Activated CD4-positive, alpha-beta T cell treated with anti-CD3 and anti-CD28 coated beads for 24 hours (primary cell): ENCODE measurements around the gene RAPGEF2.

Experiments
- DNase-seq, 2 donors: peaks; one replicate each; pipeline ENCODE4 v3.0.0-alpha.2; 2020; ENCODE audit warnings: low read depth in 2 of 2

The RAPGEF2 gene

GRCh38 chr4:159197260-159197884 is 94.5 kb downstream of the RAPGEF2 start:
- no peak for DNase-seq

GRCh38 chr4:159197885-159198269 is 95.0 kb downstream of the RAPGEF2 start:
- no peak for DNase-seq

GRCh38 chr4:159199826-159200225 is 96.9 kb downstream of the RAPGEF2 start:
- DNase-seq: no peak

- no peak for DNase-seq
Measured at GRCh38 chr4:159201168-159201567, 98.3 kb downstream of the RAPGEF2 start.

- no peak for DNase-seq
Measured at GRCh38 chr4:159204566-159204965, 101.7 kb downstream of the RAPGEF2 start.

GRCh38 chr4:159205466-159205865 is 102.6 kb downstream of the RAPGEF2 start:
- DNase-seq: no peak

GRCh38 chr4:159206427-159206871 is 103.6 kb downstream of the RAPGEF2 start:
- peak; percentile 39 to 40 for DNase-seq

GRCh38 chr4:159209249-159209648 is 106.4 kb downstream of the RAPGEF2 start:
- no peak for DNase-seq

- DNase-seq: no peak
Measured at GRCh38 chr4:159210975-159211374, 108.1 kb downstream of the RAPGEF2 start.

GRCh38 chr4:159212675-159213293 is 109.9 kb downstream of the RAPGEF2 start:
- no peak for DNase-seq

GRCh38 chr4:159216834-159217233 is 114.0 kb downstream of the RAPGEF2 start:
- no peak for DNase-seq

GRCh38 chr4:159219862-159220261 is 117.0 kb downstream of the RAPGEF2 start:
- DNase-seq: no peak

- DNase-seq: no peak
Measured at GRCh38 chr4:159220353-159220752, 117.5 kb downstream of the RAPGEF2 start.

- DNase-seq: no peak
Measured at GRCh38 chr4:159221280-159221679, 118.4 kb downstream of the RAPGEF2 start.

- no peak for DNase-seq
Measured at GRCh38 chr4:159222043-159222552, 119.2 kb downstream of the RAPGEF2 start.

- DNase-seq: no peak
Measured at GRCh38 chr4:159224408-159224807, 121.5 kb downstream of the RAPGEF2 start.

GRCh38 chr4:159227378-159227777 is 124.5 kb downstream of the RAPGEF2 start:
- DNase-seq: no peak

GRCh38 chr4:159227984-159228383 is 125.1 kb downstream of the RAPGEF2 start:
- no peak for DNase-seq

- DNase-seq: no peak
Measured at GRCh38 chr4:159229164-159229563, 126.3 kb downstream of the RAPGEF2 start.

- no peak for DNase-seq
Measured at GRCh38 chr4:159232465-159233106, 129.7 kb downstream of the RAPGEF2 start.

- DNase-seq: no peak
Measured at GRCh38 chr4:159235779-159236368, 133.0 kb downstream of the RAPGEF2 start.

- DNase-seq: no peak
Measured at GRCh38 chr4:159237975-159238374, 135.1 kb downstream of the RAPGEF2 start.

- no peak for DNase-seq
Measured at GRCh38 chr4:159238631-159239030, 135.8 kb downstream of the RAPGEF2 start.
